ENCODE measurements around the gene PDSS1. TPM values are rescaled to one million over a fixed set of nuclear protein-coding genes. Genes with fewer than 3 reads are reported as not detected.
A peak's percentile ranks its signal among the peaks of the same experiment; 100 is the strongest.

PDSS1 gene
- total and polyA plus RNA-seq, 9 of the 15 experiments (the other 6 are each of a cell fraction or from before 2014, with no cell fraction given), result 11.0 to 59.5 (median 45.3) TPM

- TF ChIP-seq ARID3A (IDR thresholded peaks at IDR 0.05; ENCODE audit: borderline replicate concordance, low read depth, low read length), result no peak
- TF ChIP-seq ZNF239 (CRISPR knock-in tag; IDR thresholded peaks at IDR 0.05), result no peak; the same call in 1 of the 2 replicates
- no peak for TF ChIP-seq TEAD1 (CRISPR knock-in tag; IDR thresholded peaks at IDR 0.05)
- TF ChIP-seq HES1 (IDR thresholded peaks at IDR 0.05; ENCODE audit: low read depth), result no peak
- no peak for TF ChIP-seq ZNF778 (CRISPR knock-in tag; IDR thresholded peaks at IDR 0.05)
- TF ChIP-seq NEUROD1 (IDR thresholded peaks at IDR 0.05; ENCODE audit: borderline replicate concordance, low read depth, low read length, partially characterized antibody), result peak; percentile 7
- TF ChIP-seq EZH2 (IDR thresholded peaks at IDR 0.05; ENCODE audit: borderline replicate concordance, low read depth, low read length), result no peak
- no peak for TF ChIP-seq MITF (IDR thresholded peaks at IDR 0.05)
- no peak for TF ChIP-seq POLR3G (IDR thresholded peaks at IDR 0.05; ENCODE audit: extremely low read depth, insufficient read length, insufficient replicate concordance)
- peak; percentile 34 to 43; a peak in 1 of 4 replicates for TF ChIP-seq MAZ (CRISPR knock-in tag; conservative IDR thresholded peaks at IDR 0.05 in 1 of 2, IDR thresholded peaks at IDR 0.05 in 1 of 2)
- no peak for TF ChIP-seq NUFIP1 (IDR thresholded peaks at IDR 0.05; ENCODE audit: partially characterized antibody)
- TF ChIP-seq ZBTB49 (CRISPR knock-in tag; IDR thresholded peaks at IDR 0.05; ENCODE audit: borderline replicate concordance), result no peak
- TF ChIP-seq CHCHD3 (CRISPR knock-in tag; IDR thresholded peaks at IDR 0.05), result no peak
- peak; percentile 82 for TF ChIP-seq DIDO1 (tag; IDR thresholded peaks at IDR 0.05; ENCODE audit: low read depth)
- TF ChIP-seq VEZF1 (CRISPR knock-in tag; IDR thresholded peaks at IDR 0.05), result peak; percentile 51
- 0 out of 2 replicates have a peak, but pooled peaks have one; percentile 41 for TF ChIP-seq DPF2 (IDR thresholded peaks at IDR 0.05)
- TF ChIP-seq SETDB1 (IDR thresholded peaks at IDR 0.05; ENCODE audit: low read length), result no peak
- TF ChIP-seq FOXJ3 (CRISPR knock-in tag; IDR thresholded peaks at IDR 0.05), result no peak
- TF ChIP-seq ZSCAN32 (CRISPR knock-in tag; IDR thresholded peaks at IDR 0.05), result no peak
- no peak for TF ChIP-seq ZNF253 (CRISPR knock-in tag; conservative IDR thresholded peaks at IDR 0.05)
- TF ChIP-seq U2AF1 (optimal IDR thresholded peaks at IDR 0.05; ENCODE audit: low read depth, low read length), result no peak
Observed at GRCh38 chr10:26697163-26697921, at the start of gene PDSS1 (continued).

Measured in K562 (cell line).